Measurements from ENCODE around the gene CCDC92. TPM values are rescaled to one million over a fixed set of nuclear protein-coding genes. Genes with fewer than 3 reads are reported as not detected.

The CCDC92 gene
- total RNA-seq, 1 experiment from 2014 or later: 16.8 TPM

DNA sequence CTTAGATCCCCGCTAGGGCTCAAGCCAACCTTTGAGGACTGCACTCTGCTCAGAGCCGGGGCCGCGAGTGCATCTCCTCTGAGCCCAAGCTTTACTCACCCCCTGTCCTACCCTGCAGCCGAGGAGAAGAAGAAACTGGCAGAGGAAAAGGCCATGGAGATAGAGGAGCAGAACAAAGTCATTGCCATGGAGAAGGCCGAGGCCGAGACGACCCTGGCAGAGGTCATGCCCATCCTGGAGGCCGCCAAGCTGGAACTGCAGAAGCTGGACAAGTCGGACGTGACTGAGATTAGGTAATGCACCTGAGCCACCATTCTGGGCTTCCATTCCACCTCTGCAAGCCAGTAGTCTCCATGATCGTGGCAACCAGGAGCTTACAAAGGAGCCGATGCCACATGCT, 69.8 kb downstream of the CCDC92 start:
- Histone ChIP-seq H3K36me3 (ENCODE audit: control insufficient read depth, insufficient read depth, low read length) (no peaks in the 10 kb centered on the region), H3K4me3 (ENCODE audit: low read depth, low read length) (no peak overlapping the region), H3K27me3 (replicated peaks; ENCODE audit: control insufficient read depth, insufficient read depth, low read length) (no peaks in the 10 kb centered on the region), H3K9me3 (no peaks in the 10 kb centered on the region), H3K4me1 (no peaks in the 10 kb centered on the region)
- Mint-ChIP-seq H3K36me3 (ENCODE audit: insufficient read depth, unreplicated experiment) (peaks cover 5% of the 10 kb centered on the region), H3K9me3 (ENCODE audit: unreplicated experiment) (peaks cover 10% of the 10 kb centered on the region), H3K27me3 (ENCODE audit: insufficient read depth, unreplicated experiment) (peaks cover 7% of the 10 kb centered on the region), H3K4me1 (ENCODE audit: low read depth, unreplicated experiment) (no peaks in the 10 kb centered on the region), H3K27ac (ENCODE audit: unreplicated experiment) (no peak overlapping the region), H3K4me3 (ENCODE audit: unreplicated experiment) (no peak overlapping the region)
- intact Hi-C loops (cut with micrococcal nuclease; ENCODE audit: unreplicated experiment): no loop called here
- TF ChIP-seq, protein P1, sequence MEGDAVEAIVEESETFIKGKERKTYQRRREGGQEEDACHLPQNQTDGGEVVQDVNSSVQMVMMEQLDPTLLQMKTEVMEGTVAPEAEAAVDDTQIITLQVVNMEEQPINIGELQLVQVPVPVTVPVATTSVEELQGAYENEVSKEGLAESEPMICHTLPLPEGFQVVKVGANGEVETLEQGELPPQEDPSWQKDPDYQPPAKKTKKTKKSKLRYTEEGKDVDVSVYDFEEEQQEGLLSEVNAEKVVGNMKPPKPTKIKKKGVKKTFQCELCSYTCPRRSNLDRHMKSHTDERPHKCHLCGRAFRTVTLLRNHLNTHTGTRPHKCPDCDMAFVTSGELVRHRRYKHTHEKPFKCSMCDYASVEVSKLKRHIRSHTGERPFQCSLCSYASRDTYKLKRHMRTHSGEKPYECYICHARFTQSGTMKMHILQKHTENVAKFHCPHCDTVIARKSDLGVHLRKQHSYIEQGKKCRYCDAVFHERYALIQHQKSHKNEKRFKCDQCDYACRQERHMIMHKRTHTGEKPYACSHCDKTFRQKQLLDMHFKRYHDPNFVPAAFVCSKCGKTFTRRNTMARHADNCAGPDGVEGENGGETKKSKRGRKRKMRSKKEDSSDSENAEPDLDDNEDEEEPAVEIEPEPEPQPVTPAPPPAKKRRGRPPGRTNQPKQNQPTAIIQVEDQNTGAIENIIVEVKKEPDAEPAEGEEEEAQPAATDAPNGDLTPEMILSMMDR (IDR thresholded peaks at IDR 0.05; ENCODE audit: insufficient read depth in 1 of 2, low read depth in 1 of 2, low read length in 1 of 2, severe bottlenecking in 1 of 2, unreplicated experiment in 1 of 2): no peak
- ChIA-PET POLR2A (no interaction called here), CTCF (no interaction called here)
- no TSS peak for BruUV-seq (replicated peaks)
- no peak for DNase-seq

DNA sequence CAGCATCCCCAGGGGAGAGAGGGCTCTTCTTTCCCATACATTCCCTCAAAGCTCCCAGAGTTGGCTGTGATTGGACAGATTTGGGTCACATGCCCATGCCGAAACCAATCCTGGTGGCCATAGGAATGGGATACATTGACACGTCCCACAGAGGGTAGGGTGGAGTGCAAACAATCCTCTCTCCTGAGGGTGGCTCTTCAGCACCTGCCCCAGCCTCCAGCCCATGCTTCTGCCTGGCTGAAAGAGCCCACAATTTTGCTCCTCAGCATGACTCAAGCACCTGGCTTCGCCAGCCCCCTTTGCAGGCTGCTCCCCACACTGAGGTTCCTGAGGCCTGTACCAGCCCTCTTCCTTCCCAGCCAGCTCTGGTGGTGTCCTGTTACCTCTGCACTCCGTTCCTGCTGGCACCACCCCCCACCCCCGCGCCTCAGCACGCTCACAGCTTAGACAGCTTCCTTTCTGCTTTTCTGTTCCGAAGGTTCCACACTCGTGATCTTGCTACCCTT, 71.7 kb downstream of the CCDC92 start:
- Mint-ChIP-seq H3K4me3 (ENCODE audit: unreplicated experiment) (no peak overlapping the region), H3K9me3 (ENCODE audit: unreplicated experiment) (peaks cover 10% of the 10 kb centered on the region), H3K4me1 (ENCODE audit: low read depth, unreplicated experiment) (no peaks in the 10 kb centered on the region), H3K27ac (ENCODE audit: unreplicated experiment) (no peak overlapping the region), H3K36me3 (ENCODE audit: insufficient read depth, unreplicated experiment) (peaks cover 5% of the 10 kb centered on the region), H3K27me3 (ENCODE audit: insufficient read depth, unreplicated experiment) (peaks cover 7% of the 10 kb centered on the region)
- H3K4me3 ChIP-seq (ENCODE audit: low read depth, low read length): no peak overlapping the region
- H3K36me3 ChIP-seq (ENCODE audit: control insufficient read depth, insufficient read depth, low read length): no peaks in the 10 kb centered on the region
- H3K27me3 ChIP-seq (replicated peaks; ENCODE audit: control insufficient read depth, insufficient read depth, low read length): no peaks in the 10 kb centered on the region
- POLR2A ChIA-PET: no interaction called here
- no TSS peak for BruUV-seq (replicated peaks)
- TF ChIP-seq, protein P1 (IDR thresholded peaks at IDR 0.05; ENCODE audit: insufficient read depth in 1 of 2, low read depth in 1 of 2, low read length in 1 of 2, severe bottlenecking in 1 of 2, unreplicated experiment in 1 of 2): no peak
- H3K9me3 ChIP-seq: no peaks in the 10 kb centered on the region
- no peak for DNase-seq
- H3K4me1 ChIP-seq: no peaks in the 10 kb centered on the region
- CTCF ChIA-PET: no interaction called here
- intact Hi-C loops (cut with micrococcal nuclease; ENCODE audit: unreplicated experiment): no loop called here

DNA sequence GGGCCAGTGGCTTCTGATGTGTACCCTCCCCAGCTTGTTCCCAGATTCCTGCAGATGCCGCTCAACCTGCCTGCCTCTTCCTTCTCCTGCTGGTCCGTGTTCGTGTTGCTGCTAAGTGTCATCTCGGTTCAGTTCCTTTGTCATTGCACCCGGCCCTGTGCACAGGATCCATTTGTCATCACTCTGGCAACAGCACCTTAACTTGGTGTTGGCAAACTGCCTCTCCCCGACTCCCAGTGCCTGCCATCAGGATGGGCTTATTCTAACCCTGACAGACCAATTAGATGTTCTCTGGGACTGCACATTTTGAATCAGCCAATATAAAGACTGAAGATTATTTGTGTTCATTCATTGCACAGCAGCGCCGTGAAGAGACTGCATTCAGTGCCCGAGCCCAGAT, 73.3 kb downstream of the CCDC92 start:
- peaks cover 10% of the 10 kb centered on the region for H3K9me3 Mint-ChIP-seq (ENCODE audit: unreplicated experiment)
- Histone ChIP-seq H3K9me3 (no peaks in the 10 kb centered on the region), H3K4me1 (no peaks in the 10 kb centered on the region), H3K36me3 (ENCODE audit: control insufficient read depth, insufficient read depth, low read length) (no peaks in the 10 kb centered on the region), H3K27me3 (replicated peaks; ENCODE audit: control insufficient read depth, insufficient read depth, low read length) (no peaks in the 10 kb centered on the region), H3K4me3 (ENCODE audit: low read depth, low read length) (no peak overlapping the region)
- H3K27me3 Mint-ChIP-seq (ENCODE audit: insufficient read depth, unreplicated experiment): peaks cover 7% of the 10 kb centered on the region
- DNase-seq: no peak
- ChIA-PET CTCF (interaction anchor here (1.0 kb wide), 1 partner anchor 9 kb away, joined by 3 read pairs; no protein-coding TSS in a partner anchor), POLR2A (no interaction called here)
- TF ChIP-seq, protein P1 (IDR thresholded peaks at IDR 0.05; ENCODE audit: insufficient read depth in 1 of 2, low read depth in 1 of 2, low read length in 1 of 2, severe bottlenecking in 1 of 2, unreplicated experiment in 1 of 2): no peak
- intact Hi-C loops (cut with micrococcal nuclease; ENCODE audit: unreplicated experiment): no loop called here
- H3K4me1 Mint-ChIP-seq (ENCODE audit: low read depth, unreplicated experiment): no peaks in the 10 kb centered on the region
- H3K27ac Mint-ChIP-seq (ENCODE audit: unreplicated experiment): no peak overlapping the region
- no peak overlapping the region for H3K4me3 Mint-ChIP-seq (ENCODE audit: unreplicated experiment)
- peaks cover 5% of the 10 kb centered on the region for H3K36me3 Mint-ChIP-seq (ENCODE audit: insufficient read depth, unreplicated experiment)
- no TSS peak for BruUV-seq (replicated peaks)
